NCI-H345 (cell line): ENCODE measurements around the gene TWSG1.
"Not testable (repeated sequence)": the region's sequence is repeated elsewhere in the genome, so short reads cannot be mapped to it uniquely, and the experiment has no call there.

Experiments
- DNase-seq: peaks from one replicate; lab custom pipeline; 2025; lab: John Stamatoyannopoulos, UW

Gene TWSG1

DNA sequence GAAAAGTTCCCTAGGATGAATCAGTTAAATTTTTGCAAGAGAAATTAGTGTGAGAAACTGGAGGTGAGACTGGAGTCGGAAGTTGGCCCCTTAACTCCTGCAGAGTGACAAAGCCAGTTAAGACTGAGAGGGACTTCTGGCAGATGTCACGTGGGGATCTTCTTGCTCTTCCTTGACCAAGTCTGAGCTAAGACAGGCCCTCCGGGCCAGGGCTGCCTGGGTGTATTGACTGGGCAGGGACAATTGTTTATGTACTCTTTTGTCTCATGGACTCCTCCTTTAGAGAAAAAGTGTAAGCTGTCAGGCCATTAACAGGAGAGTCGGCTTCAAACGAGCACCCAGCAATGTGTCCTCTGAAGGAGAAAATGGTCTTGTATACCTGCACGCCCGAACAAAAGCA is 92.2 kb downstream of the TWSG1 start:
- no peak for DNase-seq

GRCh38 chr18:9428301-9428706 is 93.7 kb downstream of the TWSG1 start:
- DNase-seq = peak; percentile 49

DNA sequence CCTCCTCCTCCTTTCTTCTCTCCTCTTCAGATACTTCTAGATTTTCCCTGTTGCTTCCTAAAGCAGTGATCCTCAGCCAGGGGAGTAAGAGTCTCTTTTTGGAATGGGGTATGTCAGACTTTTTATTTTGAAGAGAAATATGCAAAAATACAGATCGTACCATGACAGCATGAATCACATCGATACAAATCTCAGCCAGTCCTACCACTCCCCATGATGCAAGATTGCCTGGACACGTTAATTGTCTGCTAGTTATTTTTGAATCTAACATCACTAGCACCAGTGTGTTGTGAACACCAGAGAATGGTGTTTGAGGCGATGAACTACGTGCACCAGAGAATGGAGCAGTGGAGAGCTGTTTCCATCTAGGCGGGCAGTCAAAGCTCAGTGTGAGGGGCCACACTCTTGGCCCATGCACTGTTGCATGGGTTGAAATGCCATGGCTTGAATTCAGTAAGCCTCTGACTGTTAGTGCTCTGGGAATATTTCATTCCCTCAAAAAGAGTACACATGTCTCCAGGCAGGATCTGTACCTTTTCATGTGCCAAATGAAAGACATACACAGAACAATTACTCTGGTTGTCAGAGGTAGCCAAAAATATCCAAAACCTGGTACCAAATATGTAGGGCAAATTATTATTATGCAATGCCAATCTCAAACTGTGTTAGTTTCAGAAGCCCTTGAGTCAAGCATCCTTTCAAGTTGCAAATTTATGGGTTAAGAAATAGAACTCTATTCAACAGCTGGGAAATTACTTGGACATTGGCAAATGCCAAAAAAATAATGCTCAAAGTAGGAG is 94.5 kb downstream of the TWSG1 start:
- DNase-seq = no peak

DNA sequence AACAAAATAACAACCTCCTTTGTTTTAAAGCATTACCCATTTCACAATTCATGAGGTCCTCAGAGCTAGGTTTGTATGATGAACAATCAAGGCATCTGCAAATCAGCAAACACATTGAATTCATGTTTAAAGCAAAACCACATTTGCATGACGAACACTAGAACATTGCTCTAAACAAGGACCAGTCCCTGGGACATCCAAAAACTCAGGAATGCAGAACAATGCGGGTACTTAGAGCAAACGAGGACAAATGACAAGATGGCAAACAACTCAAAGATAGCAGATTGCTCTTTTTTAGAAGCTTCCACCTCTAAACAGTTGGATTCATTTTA is 95.1 kb downstream of the TWSG1 start:
- no peak for DNase-seq

DNA sequence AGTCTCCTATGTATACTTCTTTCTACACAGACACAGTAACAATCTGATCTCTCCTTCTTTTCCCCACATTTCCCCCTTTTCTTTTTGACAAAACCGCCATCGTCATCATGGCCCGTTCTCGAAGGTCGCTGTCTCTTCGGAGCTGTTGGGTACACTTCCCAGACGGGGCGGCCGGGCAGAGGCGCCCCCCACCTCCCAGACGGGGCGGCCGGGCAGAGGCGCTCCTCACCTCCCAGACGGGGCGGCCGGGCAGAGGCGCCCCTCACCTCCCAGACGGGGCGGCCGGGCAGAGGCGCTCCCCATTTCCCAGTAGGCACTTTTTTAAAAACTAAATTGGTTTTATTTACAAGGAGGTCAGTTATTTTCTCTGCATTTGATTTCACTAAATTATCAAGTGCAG is 95.7 kb downstream of the TWSG1 start:
- DNase-seq = not testable (repeated sequence)

DNA sequence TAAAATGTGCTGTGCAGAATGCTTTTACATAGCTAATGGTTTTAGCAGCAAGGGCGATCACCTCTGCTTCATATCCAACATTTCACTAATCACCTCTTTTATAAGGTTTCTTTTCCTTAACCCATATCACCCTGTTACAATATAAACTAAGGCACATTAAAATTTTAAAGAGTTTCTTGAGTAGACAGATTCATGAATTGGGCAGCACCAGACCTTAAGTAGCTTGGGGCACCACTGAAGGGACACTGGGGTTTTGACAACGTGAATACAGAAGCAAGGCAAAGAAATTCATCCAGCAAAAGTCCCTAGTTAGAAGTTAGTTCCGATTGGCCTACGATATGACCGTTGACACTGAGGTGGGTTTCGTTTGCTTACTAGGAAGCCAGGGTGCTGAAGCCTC is 96.7 kb downstream of the TWSG1 start:
- no peak for DNase-seq

GRCh38 chr18:9433122-9433521 is 98.5 kb downstream of the TWSG1 start:
- DNase-seq = not testable (repeated sequence)

- no peak for DNase-seq
These were observed 99.1 kb downstream of the TWSG1 start for GRCh38 chr18:9433671-9434121.

DNA sequence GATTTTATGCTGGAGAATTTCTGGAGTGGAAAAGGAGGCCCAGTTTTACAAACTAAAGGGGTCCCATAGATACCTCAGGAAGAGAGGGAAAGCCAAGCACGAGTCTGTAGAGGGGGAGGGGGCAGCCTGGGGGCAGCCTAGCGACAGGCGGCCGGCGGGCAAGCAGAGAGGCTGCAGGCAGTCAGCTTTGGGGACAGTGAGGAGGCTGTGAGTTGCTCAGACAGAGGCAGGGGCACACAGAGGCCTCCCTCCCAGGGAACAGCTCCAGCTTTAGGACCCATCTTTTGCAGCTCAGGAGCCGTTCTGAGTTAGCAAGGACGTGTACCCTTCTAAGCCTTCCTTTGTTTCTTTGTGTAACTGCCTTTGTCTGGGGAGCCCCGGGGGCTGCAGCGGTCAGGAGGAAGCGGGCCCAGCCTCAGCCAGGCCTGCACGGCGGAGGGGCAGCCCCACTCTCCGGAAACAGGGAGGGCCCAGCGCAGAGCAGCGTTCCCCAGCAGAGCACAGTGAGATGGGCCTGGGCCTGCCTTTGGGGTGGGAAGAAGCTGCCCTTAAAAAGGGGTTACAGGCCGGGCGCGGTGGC is 99.6 kb downstream of the TWSG1 start:
- no peak for DNase-seq

GRCh38 chr18:9435041-9435440 is 100.5 kb downstream of the TWSG1 start:
- DNase-seq = no peak

- DNase-seq = no peak
These were observed 101.8 kb downstream of the TWSG1 start for GRCh38 chr18:9436206-9436929.

DNA sequence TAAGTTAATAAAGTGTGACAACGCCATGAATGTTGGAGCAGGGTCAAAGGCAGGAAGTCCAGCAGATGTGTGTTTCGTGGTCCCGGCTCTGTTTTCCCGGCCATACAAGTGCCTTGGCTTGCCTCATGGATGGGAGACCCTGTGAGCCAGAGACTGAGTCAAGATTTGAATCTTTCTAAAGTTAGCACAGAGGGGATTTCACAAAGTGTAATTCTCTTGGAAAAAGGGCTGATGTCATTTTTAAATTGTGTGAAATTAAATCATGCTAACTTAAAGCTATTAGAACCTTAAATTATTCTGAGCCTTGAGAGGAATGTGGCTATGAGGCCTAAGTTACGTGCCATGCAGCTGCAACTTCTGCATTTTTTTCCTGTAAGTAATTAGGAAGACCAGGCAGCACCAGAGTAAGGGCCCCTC is 102.5 kb downstream of the TWSG1 start:
- no peak for DNase-seq

- DNase-seq = no peak
These were observed 103.1 kb downstream of the TWSG1 start for GRCh38 chr18:9437672-9438071.

GRCh38 chr18:9441061-9441460 is 106.5 kb downstream of the TWSG1 start:
- no peak for DNase-seq

DNA sequence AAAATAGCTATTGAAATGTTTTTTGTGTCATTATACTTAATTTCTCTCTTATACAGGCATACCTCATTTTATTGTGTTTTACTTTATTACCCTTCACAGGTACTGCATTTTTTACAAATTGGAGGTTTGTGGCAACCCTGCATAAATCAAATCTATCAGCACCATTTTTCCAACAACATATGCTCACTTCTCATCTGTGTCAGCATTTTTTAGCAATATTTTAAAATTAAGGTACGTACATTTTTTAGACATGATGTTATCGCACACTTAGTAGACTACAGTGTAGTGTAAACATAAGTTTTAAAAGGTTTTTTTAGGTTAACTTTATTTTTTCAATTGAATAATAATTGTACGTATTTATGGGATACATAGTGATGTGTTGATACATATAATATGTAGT is 110.0 kb downstream of the TWSG1 start:
- no peak for DNase-seq

DNA sequence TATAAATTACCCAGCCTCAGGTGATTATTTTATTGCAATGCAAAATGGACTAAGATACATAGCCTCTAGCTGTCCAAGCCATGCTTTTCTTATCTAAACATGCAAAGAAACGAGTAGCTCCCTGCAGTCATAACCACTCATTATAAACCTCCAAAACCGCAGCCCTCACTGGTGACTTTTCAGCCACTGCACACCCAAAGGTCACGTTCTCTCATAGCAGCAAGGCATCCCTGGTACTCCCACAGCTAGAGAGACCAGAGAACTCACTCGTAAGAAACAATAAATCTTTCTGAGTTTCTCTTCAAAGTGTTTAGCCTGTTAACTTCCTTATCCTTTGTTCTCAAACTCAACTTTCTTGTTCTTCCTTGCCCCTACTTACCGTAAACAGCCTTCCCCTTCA is 112.3 kb downstream of the TWSG1 start:
- DNase-seq = no peak

DNA sequence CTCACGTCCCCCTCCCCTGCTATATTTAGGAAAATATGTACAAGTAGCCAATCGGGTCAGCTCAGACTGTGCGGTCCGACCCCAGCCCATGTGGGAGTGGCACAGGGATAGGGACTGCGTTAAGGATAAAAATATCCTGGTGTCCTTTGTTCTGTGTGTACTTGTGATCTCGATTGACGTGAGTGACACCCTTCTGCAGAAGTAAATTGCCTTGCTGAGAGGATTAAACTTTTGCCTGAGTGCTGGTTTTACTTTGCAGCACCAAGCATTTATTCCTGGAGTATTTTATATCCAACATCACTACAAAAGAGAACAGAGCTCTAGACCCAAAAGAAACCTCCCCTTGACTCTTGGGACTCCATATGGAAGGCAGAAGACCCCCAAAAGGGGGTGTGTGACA is 112.8 kb downstream of the TWSG1 start:
- DNase-seq = no peak

GRCh38 chr18:9449600-9450414 is 115.2 kb downstream of the TWSG1 start:
- DNase-seq = no peak

- not testable (repeated sequence) for DNase-seq
These were observed 116.3 kb downstream of the TWSG1 start for GRCh38 chr18:9450920-9451319.
